ENCODE results near the gene SMC1B.

DNA sequence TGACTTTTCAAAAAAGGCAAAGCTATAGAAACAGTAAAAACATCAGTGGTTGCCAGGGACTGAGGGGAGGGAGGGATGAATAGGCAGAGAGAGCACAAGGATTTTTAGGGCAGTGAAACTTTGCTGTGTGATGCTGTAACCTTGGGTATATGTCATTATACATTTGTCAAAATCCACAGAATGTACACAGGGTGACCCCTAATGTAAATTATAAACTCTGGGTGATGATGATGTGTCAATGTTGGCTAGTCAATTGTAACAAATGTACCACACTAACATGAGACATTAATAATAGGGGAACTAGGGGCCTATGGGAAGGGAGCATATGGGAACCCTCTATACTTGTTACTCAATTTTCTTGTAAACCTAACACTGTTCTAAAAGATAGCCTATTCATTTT, 24.9 kb upstream of the SMC1B start:
- TF ChIP-seq, protein P1, sequence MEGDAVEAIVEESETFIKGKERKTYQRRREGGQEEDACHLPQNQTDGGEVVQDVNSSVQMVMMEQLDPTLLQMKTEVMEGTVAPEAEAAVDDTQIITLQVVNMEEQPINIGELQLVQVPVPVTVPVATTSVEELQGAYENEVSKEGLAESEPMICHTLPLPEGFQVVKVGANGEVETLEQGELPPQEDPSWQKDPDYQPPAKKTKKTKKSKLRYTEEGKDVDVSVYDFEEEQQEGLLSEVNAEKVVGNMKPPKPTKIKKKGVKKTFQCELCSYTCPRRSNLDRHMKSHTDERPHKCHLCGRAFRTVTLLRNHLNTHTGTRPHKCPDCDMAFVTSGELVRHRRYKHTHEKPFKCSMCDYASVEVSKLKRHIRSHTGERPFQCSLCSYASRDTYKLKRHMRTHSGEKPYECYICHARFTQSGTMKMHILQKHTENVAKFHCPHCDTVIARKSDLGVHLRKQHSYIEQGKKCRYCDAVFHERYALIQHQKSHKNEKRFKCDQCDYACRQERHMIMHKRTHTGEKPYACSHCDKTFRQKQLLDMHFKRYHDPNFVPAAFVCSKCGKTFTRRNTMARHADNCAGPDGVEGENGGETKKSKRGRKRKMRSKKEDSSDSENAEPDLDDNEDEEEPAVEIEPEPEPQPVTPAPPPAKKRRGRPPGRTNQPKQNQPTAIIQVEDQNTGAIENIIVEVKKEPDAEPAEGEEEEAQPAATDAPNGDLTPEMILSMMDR (conservative IDR thresholded peaks at IDR 0.05; ENCODE audit: low read length), result no peak
- TF ChIP-seq EZH2phosphoT487 (IDR thresholded peaks at IDR 0.05; ENCODE audit: borderline replicate concordance, low read depth, low read length), result no peak
